ENCODE results near the gene RAG2. TPM values are rescaled to one million over a fixed set of nuclear protein-coding genes. Genes with fewer than 3 reads are reported as not detected.

The RAG2 gene
- total and polyA plus RNA-seq, 2 experiments from 2014 or later, result not detected

DNA sequence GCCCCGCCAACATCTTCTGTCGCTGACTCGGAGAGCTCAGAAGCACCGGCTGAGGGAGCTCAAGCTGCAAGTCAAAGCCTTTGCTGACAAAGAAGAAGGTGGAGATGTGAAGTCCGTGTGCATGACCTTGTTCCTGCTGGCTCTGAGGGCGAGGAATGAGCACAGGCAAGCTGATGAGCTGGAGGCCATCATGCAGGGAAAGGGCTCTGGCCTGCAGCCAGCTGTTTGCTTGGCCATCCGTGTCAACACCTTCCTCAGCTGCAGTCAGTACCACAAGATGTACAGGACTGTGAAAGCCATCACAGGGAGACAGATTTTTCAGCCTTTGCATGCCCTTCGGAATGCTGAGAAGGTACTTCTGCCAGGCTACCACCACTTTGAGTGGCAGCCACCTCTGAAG, 23.6 kb downstream of the RAG2 start:
- H3K9me3 ChIP-seq (ENCODE audit: low read depth), result no peaks in the 10 kb centered on the region
- no peak overlapping the region for H3K4me2 ChIP-seq
- no peaks in the 10 kb centered on the region for H3K27me3 ChIP-seq
- H3K4me1 ChIP-seq (ENCODE audit: insufficient read depth), result no peaks in the 10 kb centered on the region
- H3K79me2 ChIP-seq, result no peaks in the 10 kb centered on the region
- no peaks in the 10 kb centered on the region for H3K36me3 ChIP-seq (replicated peaks; ENCODE audit: insufficient read depth, low read depth)
- WGBS (ENCODE audit: low lambda C conversion rate, missing lambda C conversion rate), result 91% methylated on average over 8 of the region's 8 CpGs
- no peak for DNase-seq (ENCODE audit: low spot score)
- TF ChIP-seq EZH2phosphoT487 (IDR thresholded peaks at IDR 0.05; ENCODE audit: low read depth, severe bottlenecking, unreplicated experiment) (no peak), EZH2 (IDR thresholded peaks at IDR 0.05; ENCODE audit: borderline replicate concordance) (no peak), CTCF (IDR thresholded peaks at IDR 0.05; ENCODE audit: poor library complexity) (no peak)
- no peak overlapping the region for H2AFZ ChIP-seq
- no peak overlapping the region for H3K27ac ChIP-seq
- H3K4me3 ChIP-seq, result no peak overlapping the region
- no peaks in the 10 kb centered on the region for H4K20me1 ChIP-seq (ENCODE audit: insufficient read depth, poor library complexity, severe bottlenecking)
- no peaks in the 10 kb centered on the region for H3K9me2 ChIP-seq (replicated peaks; ENCODE audit: insufficient read depth)

DNA sequence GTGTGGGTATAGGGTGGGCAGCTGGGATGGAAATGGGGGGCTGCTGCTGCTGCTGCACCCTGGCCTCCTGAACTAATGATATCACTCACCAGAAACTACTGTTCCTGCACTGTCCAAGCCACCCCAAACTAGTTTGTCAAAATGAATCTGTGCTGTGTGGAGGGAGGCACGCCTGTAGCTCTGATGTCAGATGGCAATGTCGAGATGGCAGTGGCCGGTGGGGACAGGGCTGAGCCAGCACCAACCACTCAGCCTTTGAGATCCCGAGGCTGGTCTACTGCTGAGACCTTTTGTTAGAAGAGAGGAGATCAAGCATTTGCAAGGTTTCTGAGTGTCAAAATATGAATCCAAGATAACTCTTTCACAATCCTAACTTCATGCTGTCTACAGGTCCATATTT, 28.9 kb downstream of the RAG2 start:
- Histone ChIP-seq H3K27me3 (peaks cover 5% of the 10 kb centered on the region), H3K9me2 (replicated peaks; ENCODE audit: insufficient read depth) (no peaks in the 10 kb centered on the region), H4K20me1 (ENCODE audit: insufficient read depth, poor library complexity, severe bottlenecking) (no peaks in the 10 kb centered on the region), H2AFZ (no peak overlapping the region), H3K4me1 (ENCODE audit: insufficient read depth) (no peaks in the 10 kb centered on the region), H3K9me3 (ENCODE audit: low read depth) (no peaks in the 10 kb centered on the region), H3K27ac (no peak overlapping the region), H3K79me2 (no peaks in the 10 kb centered on the region), H3K4me2 (no peak overlapping the region), H3K4me3 (no peak overlapping the region), H3K36me3 (replicated peaks; ENCODE audit: insufficient read depth, low read depth) (no peaks in the 10 kb centered on the region)
- WGBS (ENCODE audit: low lambda C conversion rate, missing lambda C conversion rate), result 87% methylated on average over 4 of the region's 4 CpGs
- no peak for DNase-seq (ENCODE audit: low spot score)
- TF ChIP-seq EZH2 (IDR thresholded peaks at IDR 0.05; ENCODE audit: borderline replicate concordance) (no peak), EZH2phosphoT487 (IDR thresholded peaks at IDR 0.05; ENCODE audit: low read depth, severe bottlenecking, unreplicated experiment) (no peak), CTCF (IDR thresholded peaks at IDR 0.05; ENCODE audit: poor library complexity) (no peak)

DNA sequence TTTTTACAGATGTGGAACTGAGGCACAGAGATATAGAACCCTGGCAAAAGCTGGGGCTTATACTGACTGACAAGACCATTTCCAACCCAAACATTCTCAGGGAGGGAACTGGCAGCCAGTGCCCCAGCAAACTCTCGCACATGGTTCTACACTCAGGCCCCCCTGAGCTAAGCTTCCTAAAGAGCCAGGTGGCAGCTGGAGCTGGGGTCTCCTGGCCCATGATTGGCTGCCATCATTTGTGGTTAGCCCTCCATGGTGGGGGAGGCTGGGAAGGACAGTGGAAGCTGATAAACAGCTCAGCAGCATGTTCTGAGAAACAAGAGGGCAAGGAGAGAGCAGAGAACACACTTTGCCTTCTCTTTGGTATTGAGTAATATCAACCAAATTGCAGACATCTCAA, 30.3 kb downstream of the RAG2 start, which contains the start of gene RAG1:
Gene RAG1 (plus strand): TSS at position 314 of the 400 bp plus-strand sequence. CDS start 5,298 bp downstream, outside the sequence.
- Histone ChIP-seq H3K9me3 (ENCODE audit: low read depth) (no peaks in the 10 kb centered on the region), H2AFZ (no peak within 1 kb of the TSS), H3K27me3 (peaks cover 5% of the 10 kb centered on the region), H3K4me1 (ENCODE audit: insufficient read depth) (no peaks in the 10 kb centered on the region), H3K36me3 (replicated peaks; ENCODE audit: insufficient read depth, low read depth) (no peaks in the 10 kb centered on the region), H3K27ac (no peak within 1 kb of the TSS), H3K9me2 (replicated peaks; ENCODE audit: insufficient read depth) (no peaks in the 10 kb centered on the region), H4K20me1 (ENCODE audit: insufficient read depth, poor library complexity, severe bottlenecking) (no peaks in the 10 kb centered on the region), H3K4me3 (no peak within 1 kb of the TSS), H3K79me2 (no peaks in the 10 kb centered on the region), H3K4me2 (no peak within 1 kb of the TSS)
- DNase-seq (ENCODE audit: low spot score), result no peak
- WGBS (ENCODE audit: low lambda C conversion rate, missing lambda C conversion rate), result 69% methylated on average over 1 of the region's 1 CpG
- TF ChIP-seq EZH2 (IDR thresholded peaks at IDR 0.05; ENCODE audit: borderline replicate concordance) (no peak), CTCF (IDR thresholded peaks at IDR 0.05; ENCODE audit: poor library complexity) (no peak), EZH2phosphoT487 (IDR thresholded peaks at IDR 0.05; ENCODE audit: low read depth, severe bottlenecking, unreplicated experiment) (no peak)
